ENCODE measurements around the gene DST.

The DST gene

DNA sequence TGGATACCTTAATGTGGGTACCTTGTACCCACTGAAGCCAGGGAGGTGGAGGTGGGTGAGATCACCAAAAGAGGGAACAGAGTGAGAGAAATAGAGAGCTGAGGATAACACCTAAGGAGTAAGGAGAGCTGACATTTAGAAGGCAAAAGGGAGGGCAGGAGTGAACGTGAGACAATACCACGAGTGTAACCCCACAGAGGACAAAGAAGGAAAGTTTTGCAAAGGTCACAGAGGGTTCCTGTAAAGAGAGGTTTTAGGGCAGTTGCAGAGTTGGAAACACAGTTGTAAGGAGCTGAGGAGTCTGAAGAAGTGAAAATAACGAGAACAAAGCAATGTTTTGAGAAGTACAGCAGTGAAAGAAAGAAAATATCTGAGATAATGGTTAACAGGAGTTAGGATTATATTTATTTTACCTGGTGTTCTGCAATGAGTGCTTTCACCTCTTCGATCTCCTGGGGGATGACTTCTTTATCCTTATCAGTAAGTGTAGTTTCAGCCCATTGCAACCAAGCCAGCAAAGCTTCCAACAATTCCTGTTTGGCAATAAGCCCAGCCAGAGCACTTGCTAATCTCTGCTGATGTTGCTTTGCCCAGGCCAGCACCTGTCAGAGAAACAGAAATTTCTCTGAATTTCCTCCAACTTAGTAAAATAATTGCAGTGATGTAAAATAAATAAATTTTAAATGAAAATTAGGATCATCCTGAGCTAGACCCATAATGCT lies 166.8 kb downstream of the DST start:
- no peak for DNase-seq

DNA sequence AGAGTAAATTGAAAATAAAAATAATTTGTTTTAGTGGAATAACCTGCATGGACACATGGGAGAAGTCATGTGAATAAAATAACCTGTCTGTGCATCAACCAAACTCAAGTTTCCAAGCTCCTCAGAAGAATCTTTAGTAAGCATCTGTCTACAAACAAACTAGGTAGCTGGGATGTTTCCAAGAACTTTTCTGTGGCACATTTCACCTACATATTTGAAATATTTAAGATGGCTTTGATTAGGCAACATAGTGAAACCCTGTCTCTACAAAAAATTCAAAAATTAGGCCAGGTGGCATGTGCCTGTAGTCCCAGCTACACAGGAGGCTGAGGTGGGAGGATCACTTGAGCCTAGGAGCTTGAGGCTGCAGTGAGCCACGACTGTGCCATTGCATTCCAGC lies 168.2 kb downstream of the DST start:
- no peak for DNase-seq

DNA sequence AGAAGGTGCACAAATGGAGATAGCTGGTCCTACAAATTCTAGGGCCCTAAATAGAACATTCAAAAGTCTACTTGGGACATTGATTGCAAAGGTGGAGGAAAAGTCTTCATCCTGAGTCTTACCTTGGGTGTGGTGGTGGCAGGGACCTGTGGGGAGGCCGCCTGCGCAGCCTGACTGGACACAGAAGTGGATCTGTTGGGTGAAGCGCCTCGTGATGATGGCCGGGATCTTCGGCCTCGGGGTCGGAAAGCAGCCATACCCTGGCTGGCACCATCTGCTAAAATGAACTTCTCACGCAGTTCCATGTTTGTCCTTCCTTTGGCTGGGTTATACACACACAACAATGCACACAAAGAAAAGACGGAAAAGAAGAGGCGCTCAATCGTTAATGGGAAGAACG lies 179.2 kb downstream of the DST start:
- no peak for DNase-seq

DNA sequence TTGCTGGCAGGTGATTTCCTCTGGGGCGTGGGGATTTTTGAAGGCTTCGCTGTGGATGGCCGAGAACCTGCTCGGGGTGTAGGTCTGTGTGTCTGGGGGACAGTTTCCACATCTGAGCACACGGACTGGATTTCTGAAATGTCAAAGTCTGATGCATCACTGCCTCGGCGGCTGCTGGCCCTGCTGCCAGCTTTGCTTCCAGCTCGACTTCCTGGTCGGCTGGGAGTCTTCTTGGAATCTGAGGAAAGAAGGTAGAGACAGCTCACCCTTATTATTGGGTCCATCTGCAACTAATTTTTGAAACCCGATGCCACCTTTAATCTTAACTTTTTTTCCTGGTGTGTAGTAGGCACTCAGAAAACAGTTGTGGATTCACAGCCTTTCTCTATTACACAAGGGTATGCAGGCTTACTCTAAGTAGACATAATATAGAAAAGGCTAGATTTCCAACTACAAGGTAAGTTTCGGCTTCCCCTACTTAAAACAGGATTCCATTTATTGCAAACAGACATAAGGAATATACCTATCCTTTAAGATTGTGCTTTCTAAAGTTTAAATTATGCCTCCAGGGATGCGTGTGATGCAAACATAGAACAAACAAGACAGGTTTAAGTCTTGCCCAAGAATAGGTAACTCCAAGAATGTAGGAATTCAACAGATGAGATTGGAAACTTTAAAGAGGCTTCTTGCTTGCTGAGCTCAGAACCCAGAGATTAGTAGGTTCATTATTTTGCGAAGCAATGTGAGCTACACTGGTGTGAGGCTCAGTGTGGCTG lies 183.5 kb downstream of the DST start:
- no peak for DNase-seq

DNA sequence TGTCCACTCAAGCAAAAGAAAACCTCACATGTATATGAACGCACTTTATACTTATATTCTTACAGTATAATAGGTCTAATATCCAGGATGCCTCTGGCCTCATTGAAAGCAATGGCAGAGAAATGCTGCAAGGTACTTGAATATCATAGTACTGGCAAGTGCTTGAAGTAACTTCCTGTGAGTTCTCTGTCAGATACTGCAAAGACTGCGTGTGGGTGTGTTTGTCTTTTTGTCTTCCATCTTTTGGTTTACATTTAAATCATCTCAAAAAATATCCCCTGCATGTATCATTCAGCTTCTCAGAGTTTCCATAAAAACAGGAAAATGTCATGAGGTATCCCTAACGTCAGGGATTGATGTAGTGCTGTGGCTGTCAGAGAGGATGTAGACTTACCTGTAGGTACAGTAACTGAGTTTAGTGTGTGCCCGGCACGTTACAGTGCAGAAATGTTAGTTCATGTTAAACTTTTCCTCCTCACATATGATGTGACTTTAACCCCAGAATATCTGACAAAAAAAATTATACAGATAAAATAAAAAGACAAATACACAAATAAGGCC lies 184.3 kb downstream of the DST start:
- DNase-seq: no peak

DNA sequence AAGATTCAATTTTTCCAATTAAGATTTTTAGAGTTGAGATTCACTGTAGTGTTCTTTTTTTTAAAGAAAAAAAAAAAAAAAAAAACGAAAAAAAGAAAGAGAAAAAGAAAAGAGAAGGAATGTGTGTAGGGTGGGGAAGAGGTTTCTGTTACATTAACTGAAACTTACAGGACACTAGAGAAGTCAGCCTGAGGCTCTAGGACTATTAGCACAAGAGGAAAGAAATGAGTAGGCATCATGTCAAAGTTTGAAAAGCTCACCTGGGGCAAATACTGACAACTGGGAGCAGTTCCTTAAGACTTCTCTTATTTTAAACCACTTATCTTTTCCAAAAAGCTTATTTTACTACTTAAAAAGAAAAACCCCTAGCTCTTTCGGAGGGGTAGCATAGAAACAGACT lies 185.9 kb downstream of the DST start:
- no peak for DNase-seq

DNA sequence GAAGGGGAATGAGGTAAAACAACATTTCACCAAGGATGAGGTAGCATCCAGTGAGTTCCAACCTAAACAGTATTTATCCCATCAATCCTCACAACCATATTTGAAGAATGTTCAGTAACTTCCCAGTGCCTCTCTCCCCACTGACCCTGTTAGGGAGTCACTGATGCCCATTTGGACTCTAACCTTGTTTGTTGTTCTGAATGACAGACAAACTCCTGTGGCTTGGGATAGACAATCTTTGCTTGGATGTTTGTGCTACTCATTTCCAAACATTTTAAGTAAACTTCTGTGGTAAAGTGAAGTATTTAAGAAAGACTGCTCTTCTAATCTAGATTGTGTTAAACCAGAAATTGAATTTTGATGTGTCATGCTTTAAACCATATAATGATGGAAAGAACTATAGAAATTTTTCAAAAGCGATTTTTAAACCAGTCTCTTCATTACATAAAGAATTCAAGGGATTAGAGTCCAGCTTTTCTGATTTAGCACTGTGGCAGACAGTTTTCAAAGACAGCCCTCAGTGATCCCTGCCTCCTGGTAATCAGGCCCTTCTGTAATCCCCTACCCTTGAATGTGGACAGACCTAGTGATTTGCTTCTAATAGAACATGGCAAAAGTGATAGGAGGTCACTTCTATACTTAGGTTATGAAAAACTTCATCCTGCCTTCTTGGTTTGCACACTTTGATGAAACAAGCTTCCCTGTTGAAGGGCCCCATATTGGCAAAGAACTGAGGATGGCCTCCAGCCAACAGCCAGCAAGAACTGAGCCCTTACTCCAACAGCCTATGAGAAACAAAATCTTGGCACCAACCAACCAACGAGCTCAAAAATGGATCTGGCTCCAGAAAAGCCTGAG lies 191.6 kb downstream of the DST start:
- DNase-seq: no peak

DNA sequence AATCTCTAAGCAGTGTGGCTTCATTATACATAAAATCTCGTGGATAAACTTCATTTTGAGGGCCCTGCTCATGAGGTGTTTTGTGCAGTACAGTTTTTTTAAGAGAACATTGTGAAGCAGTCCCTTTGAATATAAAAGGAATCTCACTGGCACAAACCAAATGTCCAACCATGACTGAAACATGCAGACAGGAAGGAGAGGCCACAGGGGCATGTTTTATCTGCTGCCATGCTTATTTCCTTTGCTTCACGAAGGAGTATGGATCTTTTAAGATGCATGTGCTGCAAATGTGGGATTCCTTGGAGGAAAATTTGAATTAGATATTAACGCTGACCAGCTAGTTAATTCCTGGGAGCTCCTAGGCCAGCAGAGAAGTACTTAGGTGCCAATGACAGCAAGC lies 192.3 kb downstream of the DST start:
- DNase-seq: no peak

DNA sequence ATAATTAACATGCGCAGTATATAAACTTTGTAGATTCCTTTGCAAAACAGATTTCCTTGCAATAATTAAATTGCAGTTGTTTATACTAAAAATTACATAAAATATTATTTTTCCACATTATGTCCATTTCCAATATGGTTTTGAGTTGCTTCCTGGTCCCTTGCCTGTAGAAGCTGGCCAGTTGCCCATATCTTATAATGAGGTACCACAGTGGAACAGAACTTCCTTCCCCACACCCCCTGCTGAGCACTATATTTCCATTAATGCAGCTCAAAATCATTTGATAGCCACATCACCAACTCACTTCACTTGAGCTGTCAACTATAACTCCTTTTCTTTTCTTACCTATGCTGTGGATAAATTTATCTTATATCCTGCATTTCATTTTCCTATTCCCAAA lies 194.6 kb downstream of the DST start:
- no peak for DNase-seq

DNA sequence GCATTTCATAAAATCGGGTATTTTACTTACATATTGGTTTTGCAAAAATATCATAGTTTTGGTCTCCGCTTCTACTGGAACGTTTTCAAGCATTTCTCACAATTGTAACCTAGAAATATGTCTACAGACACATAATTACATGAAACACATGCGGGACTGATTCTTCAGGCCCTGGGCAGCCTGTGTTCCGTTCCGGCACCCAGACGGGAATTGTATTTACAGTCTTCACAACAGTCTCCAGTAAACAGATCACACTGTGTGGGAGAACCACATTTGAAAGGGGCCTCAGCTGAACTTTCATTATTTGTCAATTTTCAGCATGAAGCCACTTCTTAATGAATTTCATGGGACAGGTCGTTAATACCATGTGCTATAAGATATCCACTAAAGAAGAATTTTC lies 196.9 kb downstream of the DST start:
- no peak for DNase-seq

DNA sequence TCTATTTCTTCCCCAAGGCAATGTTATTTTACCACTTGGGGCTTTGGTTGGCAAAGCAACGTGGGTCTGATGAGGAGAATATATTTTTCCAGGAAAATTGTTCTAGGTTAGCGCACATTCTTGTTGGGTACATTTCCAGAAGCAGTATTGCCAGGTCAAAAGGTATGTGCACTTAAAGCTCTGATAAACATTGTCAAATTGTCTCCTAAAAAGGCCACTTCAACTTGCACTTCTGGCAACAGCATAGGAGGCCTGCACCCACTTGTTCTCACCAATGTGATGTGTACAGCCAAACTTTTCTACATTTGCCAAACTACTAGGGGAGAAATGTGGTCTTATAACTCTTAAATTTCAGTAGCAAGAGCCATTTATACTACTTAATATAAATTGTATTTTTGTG lies 197.8 kb downstream of the DST start:
- DNase-seq: no peak

DNA sequence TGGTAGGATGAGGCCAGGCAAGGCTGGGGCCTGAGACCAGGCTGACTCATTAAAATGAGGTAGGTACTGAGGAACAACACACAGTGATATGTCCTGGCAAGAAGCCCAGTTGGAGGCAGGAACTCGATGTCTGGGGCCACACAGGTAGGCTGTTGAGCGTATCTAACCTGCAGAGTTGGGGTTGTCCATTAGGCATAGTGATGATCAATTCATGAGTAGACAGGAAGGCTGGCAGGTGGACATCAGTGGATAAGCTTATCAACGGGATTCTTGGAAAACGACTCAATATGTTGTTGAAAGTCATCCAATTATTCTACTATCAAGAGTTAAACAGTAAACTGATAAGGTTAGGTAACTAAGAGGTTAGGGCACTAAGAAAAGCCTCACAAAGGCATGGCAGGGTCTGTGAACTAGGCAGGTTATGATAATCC lies 202.1 kb downstream of the DST start:
- DNase-seq: no peak

DNA sequence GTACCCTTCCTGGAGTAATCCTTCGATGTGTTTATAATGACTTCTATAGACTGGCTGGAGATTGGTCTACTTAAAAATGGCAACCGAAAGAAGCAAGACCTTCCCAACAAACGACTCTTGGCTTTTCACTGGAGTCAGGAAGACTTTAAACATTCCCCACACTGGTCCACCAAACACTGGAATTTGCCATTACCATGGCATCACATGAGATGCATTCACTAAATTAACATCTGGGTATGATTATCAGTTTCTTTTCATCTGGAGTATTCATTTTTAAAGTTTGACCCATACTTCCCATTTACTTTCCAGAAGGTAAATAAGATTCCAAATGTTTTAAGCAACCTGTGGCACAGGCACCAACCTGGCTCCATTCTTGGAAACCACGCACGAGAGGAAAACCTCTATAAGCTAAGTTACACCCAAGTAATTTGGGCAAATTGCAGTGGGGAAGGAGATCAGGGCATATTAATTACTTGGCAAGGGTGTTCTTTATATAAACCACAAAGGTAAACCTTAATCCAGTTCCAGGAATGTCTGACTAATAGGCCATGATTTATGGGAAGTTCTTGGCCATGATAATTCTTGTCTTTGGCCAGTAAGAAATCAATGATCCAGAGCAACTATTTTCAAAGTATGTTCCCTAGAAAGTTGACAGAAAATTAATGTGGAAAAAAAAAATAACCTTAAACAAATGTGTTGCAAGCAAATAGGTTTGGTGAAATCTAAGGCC lies 205.4 kb downstream of the DST start:
- DNase-seq: no peak

DNA sequence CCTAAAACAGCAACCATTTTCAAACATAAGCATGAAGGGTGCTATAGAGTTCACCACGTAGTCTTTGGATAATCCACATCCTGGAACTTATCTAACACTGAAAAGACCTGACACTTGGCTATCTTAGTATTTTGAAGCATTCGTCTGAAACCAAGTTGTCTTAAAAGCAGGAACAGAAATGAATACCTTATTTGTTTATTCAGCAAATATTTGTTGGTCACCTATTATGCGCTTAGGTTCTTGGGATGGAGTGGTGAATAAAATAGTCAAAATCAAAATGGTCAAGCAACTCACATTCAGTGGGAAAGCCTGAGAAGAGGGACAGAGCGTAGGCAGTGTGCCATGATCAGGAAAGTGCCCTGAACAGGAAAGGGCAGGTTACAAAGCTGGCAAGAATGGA lies 206.9 kb downstream of the DST start:
- no peak for DNase-seq

DNA sequence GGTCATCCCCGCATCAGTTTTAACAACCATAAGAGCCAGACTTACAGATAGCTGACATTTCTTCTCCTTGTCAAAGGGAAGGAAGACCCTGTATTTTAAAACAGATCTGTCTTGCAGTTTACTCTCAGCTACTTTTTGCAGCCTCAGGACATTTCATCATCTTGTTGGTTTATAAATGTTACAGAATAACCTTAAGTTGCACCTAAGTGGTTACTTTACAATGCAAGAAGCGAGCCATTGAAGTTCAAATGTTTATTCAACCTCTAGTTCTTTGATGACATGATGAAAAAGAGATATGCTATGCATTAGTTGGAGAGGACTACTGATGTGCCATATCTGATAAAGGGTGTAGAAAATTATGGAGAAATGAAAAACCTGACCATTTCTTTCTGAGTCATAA lies 207.4 kb downstream of the DST start:
- DNase-seq: no peak

DNA sequence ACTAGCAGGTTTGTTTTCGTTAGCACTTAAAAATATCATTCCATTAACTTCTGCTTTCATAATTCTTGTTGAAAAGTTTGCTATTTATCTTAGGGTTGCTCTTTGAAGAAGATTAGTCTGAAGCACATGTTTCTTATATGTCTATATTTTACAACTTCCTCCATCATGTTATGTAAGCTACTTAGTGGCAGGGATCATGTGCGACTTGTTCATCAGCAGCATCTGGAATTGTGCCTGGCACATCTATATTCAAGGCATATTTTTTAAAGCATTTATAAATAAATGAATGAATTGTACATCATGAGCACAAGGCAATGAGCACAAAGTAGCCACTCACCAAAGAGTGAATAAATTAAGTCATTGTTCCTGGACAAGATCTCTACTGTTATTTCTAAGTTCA lies 208.1 kb downstream of the DST start:
- DNase-seq: no peak

DNA sequence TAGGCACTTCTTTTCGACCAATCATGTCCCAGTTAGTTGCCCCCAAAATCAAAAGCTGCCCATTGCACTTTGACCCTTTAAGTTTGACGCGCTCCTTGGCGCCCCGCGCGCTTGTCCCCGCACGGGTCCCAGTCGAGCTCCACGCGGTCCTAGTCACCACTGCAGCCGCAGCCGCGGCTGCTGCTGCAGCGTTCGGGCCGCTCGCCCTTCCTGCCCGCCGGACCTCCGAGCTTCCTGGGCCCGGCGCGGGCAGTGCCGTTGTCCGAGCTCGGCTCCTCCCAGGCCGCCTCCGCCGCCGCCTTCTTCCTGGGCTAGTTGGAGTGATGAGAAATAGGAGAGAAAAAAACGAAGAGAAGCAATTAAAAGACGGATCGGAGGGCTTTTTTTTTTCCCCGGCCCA lies 209.6 kb downstream of the DST start:
- DNase-seq: no peak

DNA sequence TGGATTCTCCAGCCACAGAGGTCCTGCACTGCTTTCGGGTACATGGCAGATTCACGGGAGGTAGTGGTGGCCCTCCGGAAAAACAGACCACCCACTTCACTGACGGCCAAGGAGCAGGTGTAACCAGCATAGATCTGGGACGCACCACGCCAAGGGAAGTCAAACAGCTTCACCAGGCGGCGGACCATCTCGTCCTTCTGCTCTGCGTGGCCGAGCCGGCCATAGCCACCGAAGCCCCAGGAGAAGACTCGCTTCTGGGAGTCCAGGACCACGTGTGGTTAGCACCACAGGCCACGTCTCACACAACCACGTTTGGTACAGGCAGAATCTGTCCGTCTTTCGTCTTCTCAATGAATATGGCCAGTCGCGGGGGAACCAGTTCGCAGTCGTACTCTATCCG lies 210.5 kb downstream of the DST start:
- DNase-seq: no peak

DNA sequence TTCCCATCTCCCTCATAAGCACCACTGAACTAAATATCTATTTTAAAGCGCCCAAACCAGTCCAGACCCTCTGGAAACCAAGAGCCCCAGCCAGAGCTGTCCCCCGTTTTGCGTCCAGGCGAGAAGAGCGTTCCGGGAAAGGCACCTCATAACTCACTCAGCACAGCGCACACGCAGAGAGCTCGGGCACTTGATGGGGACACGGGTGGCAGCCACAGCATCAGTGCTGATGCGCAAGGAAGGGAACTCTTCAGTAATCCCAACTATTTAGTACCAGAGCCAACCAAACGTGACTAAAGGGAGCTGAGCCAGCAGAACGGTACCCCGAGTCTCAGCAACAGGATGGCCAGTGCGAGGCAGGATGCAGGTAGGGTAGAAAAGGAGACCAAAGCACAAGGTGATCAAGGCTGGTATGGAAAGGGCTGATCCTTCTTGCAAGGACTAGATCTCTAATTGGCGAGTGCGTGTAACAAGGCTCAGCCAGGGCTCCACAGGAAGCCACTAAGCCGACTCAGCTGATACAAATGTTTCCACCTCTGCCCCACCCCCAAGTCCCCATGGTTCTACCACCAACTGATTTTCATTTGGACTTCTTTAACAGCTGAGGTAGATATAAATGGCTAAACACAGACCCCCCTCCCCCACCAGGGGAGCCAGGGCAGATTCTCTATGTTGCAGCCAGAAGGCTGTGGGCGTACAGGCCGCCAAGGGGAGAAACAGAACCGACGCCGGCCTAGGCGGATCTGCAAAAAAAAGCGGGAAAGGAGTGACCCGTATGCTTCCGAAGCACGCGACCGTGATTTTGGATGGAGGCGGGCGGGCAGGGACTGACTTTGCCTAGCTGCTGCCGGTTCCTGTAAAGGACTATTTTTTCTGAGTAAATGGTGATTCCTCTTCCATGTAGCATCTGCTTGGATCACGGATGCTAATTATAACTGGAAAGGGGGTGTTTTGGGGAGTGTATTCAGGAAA lies 211.8 kb downstream of the DST start:
- DNase-seq: no peak

DNA sequence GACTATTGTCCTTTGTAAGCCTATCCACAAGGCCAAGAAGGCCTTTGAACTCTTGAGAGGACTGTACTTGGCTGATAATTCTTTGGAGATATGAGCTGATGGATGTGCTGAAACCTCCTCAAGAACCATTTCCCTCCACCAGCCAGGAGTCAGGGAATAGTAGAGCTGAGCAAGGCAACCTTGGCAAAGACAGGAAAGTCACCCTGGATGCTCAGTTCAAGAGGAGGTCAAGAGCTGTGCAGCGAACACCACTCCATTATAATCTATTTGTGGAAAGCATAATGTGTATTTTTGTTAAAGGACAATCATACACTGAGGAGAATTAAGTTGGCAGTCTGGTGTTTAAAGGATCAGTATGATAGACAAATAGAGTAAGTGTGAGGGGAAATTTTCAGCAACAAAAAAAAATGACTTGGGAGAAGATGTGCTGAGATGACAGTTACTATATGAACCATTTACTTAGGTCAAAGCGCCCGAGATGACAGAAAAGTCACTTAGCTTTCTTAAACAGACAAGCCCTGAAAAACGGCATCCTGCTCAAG lies 218.1 kb downstream of the DST start:
- DNase-seq: no peak

DNA sequence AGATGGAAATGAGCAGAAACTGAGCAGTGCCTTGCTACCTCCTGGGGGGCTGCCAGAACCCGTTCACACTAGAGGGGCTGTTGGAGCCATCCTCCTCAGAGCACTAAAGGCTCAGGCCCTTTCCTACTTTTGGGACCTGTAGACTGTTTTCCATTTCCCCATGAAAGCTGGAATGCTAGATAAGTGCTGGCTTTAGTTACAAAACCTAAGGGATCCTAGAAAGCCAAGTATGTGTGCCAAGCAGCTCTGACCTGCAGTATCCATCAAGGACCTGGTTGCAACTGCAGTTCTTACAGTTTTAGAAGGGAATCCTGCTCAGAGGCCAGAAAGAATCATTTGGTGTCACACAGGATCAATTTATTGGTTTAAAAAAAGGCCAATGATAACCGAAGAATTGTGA lies 218.6 kb downstream of the DST start:
- DNase-seq: no peak
